Right lobe of liver (tissue), 6 donors: Measurements from ENCODE around the gene PSMB1. TPM values are rescaled to one million over a fixed set of nuclear protein-coding genes. Genes with fewer than 3 reads are reported as not detected.

Source experiments
- ATAC-seq, 4 donors: fragments of 200-7000 bp; cut with Tn5 transposase; one replicate each; pipeline ENCODE4 v1.9.1; 2020; ENCODE audit warnings: mild to moderate bottlenecking in 4 of 4, moderate library complexity in 4 of 4
- DNase-seq, 3 donors: peaks; one replicate each; pipeline ENCODE4 v3.0.0-alpha.2; 2020
- H3K27ac ChIP-seq, 3 donors: fragments of 200-600 bp; one replicate each; pipeline ENCODE4 v1.8.0; 2022
- H3K27me3 ChIP-seq, 2 donors: fragments of 200-600 bp; one replicate each; pipeline ENCODE4 v1.8.0; 2022
- H3K36me3 ChIP-seq, 4 donors: fragments of 200-600 bp; sonication (generic) in 1 of 4; one replicate each; pipeline versions ENCODE4 v1.5.1 to v1.8.0; 2017 to 2022; ENCODE audit warnings: control low read depth in 1 of 4
- H3K4me1 ChIP-seq, 4 donors: fragments of 200-600 bp; sonication (generic) in 1 of 4; one replicate each; pipeline versions ENCODE4 v1.5.1 to v1.8.0; 2017 to 2022; ENCODE audit warnings: control low read depth in 1 of 4
- H3K4me3 ChIP-seq, 3 donors: fragments of 200-600 bp; one replicate each; pipeline ENCODE4 v1.8.0; 2022
- H3K9me3 ChIP-seq, 4 donors: fragments of 200-600 bp; sonication (generic) in 1 of 4; one replicate each; pipeline versions ENCODE4 v1.5.1 to v1.8.0; 2017 to 2022; ENCODE audit warnings: control low read depth in 1 of 4
- POLR2A ChIP-seq: fragments of 450-650 bp; IDR thresholded peaks from one replicate; pipeline ENCODE4 v1.6.1; 2017; ENCODE audit warnings: antibody characterized with exemption, mild to moderate bottlenecking
- WGBS: methylation state at CpG from one replicate; pipeline ENCODE4 v1.1.6; 2018; ENCODE audit warnings: low coverage, low lambda C conversion rate; ENCODE audit not compliant: insufficient coverage; ENCODE audit errors: missing lambda C conversion rate; 5-methylcytosine and 5-hydroxymethylcytosine counted together
- intact Hi-C, 2 donors: fragments of 100-400 bp; cut with DNase I; formaldehyde crosslinking; loops; one replicate each; pipeline versions ENCODE4 v1.11.2 to v1.14.1; 2022
- total RNA-seq, 6 experiments: library from RNA; depleted of rRNA in 2 of 6; stranded (reverse); fragments of >200 nt in 2 of 6; fragmentation: NEBNext Ultra II Directional in 3 of 6; extraction: Animal tissue kit (Norgen Biotek cat#: 25700) in 3 of 6; gene quantifications; one replicate each; pipeline versions ENCODE4 v1.1.0 to v1.2.4, GENCODE V29; 2016 to 2023
- TF ChIP-seq, protein P1 (sequence below), 4 donors: fragments of 200-600 bp in 3 of 4; fragments of 450-650 bp in 1 of 4; IDR thresholded peaks; one replicate each; pipeline versions ENCODE4 v1.5.1 to v1.8.0; 2016 to 2022; ENCODE audit warnings: antibody characterized with exemption in 4 of 4, mild to moderate bottlenecking in 2 of 4
- donor health status: DM: no; HTN: yes; CAD: no.
- donor health status: DM: no; HTN: no; CAD: no.
- donor health status: DM: no; HTN: no; CAD: no.
- donor health status: DM: no; HTN: yes; CAD: no.
- donor health status: DM: no; HTN: yes; CAD: no.

The PSMB1 gene
- total RNA-seq, 6 experiments from 2014 or later = 90.3 to 164 (median 111) TPM

GRCh38 chr6:170497841-170498301, 55.2 kb downstream of the PSMB1 start:
- ATAC-seq = no peak
- TF ChIP-seq POLR2A = no peak
- TF ChIP-seq, protein P1, sequence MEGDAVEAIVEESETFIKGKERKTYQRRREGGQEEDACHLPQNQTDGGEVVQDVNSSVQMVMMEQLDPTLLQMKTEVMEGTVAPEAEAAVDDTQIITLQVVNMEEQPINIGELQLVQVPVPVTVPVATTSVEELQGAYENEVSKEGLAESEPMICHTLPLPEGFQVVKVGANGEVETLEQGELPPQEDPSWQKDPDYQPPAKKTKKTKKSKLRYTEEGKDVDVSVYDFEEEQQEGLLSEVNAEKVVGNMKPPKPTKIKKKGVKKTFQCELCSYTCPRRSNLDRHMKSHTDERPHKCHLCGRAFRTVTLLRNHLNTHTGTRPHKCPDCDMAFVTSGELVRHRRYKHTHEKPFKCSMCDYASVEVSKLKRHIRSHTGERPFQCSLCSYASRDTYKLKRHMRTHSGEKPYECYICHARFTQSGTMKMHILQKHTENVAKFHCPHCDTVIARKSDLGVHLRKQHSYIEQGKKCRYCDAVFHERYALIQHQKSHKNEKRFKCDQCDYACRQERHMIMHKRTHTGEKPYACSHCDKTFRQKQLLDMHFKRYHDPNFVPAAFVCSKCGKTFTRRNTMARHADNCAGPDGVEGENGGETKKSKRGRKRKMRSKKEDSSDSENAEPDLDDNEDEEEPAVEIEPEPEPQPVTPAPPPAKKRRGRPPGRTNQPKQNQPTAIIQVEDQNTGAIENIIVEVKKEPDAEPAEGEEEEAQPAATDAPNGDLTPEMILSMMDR (IDR thresholded peaks at IDR 0.05) = no peak
- Histone ChIP-seq H3K9me3 (no peaks in the 10 kb centered on the region), H3K4me3 (no peak overlapping the region), H3K36me3 (no peaks in the 10 kb centered on the region), H3K27ac (no peak overlapping the region), H3K27me3 (no peaks in the 10 kb centered on the region), H3K4me1 (no peaks in the 10 kb centered on the region)
- WGBS = 31% methylated on average over 4 of the region's 4 CpGs
- DNase-seq = no peak
- intact Hi-C loops = no loop called here

DNA sequence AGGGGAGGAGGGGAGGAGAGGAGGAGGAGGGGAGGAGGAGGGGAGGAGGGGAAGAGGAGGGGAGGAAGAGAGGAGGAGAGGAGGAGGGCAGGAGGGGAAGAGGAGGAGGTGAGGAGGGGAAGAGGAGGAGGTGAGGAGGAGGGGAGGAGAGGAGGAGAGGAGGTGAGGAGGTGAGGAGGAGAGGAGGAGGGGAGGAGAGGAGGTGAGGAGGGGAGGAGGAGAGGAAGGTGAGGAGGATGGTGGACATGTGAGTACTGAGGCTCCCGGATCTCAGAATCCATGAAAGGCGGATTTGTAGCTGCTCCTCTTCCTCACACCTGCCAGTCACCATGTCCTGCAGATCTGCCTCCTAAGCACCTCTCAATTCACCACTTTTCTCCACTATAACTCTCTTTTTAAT, 59.8 kb downstream of the PSMB1 start:
- ATAC-seq (no peak), DNase-seq (no peak)
- Histone ChIP-seq H3K36me3 (no peaks in the 10 kb centered on the region), H3K4me1 (no peaks in the 10 kb centered on the region), H3K27ac (no peak overlapping the region), H3K27me3 (no peaks in the 10 kb centered on the region), H3K4me3 (no peak overlapping the region), H3K9me3 (no peaks in the 10 kb centered on the region)
- 73% methylated on average over 2 of the region's 2 CpGs for WGBS
- TF ChIP-seq POLR2A = no peak
- TF ChIP-seq, protein P1 (IDR thresholded peaks at IDR 0.05) = no peak
- intact Hi-C loops = no loop called here

DNA sequence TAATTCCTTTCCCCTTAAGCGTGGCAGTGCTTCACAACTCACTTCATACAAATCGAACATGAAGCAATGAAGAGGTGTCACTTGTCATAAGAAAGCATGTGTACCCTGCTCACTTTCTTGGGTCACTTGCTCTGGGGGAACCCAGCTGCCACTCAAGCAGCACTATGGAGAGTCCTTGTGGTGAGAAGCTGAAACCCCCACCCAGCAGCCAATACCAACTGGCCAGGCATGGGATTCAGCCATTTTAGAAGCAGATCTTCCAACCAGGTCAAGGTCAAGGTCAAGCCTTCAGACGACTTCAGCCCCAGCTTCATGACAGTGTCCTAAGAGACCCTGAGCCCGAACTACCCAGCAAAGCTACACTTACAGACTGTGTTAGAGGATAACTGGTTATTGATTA, 62.8 kb downstream of the PSMB1 start:
- 62% methylated on average over 3 of the region's 4 CpGs for WGBS
- Histone ChIP-seq H3K9me3 (no peaks in the 10 kb centered on the region), H3K36me3 (no peaks in the 10 kb centered on the region), H3K4me3 (no peak overlapping the region), H3K27me3 (no peaks in the 10 kb centered on the region), H3K27ac (no peak overlapping the region), H3K4me1 (no peaks in the 10 kb centered on the region)
- DNase-seq (no peak), ATAC-seq (no peak)
- intact Hi-C loops = no loop called here
- no peak for TF ChIP-seq POLR2A
- TF ChIP-seq, protein P1 (IDR thresholded peaks at IDR 0.05) = no peak

GRCh38 chr6:170489836-170490235, 63.3 kb downstream of the PSMB1 start:
- intact Hi-C loops = no loop called here
- H3K36me3 ChIP-seq = no peaks in the 10 kb centered on the region
- H3K4me1 ChIP-seq = no peaks in the 10 kb centered on the region
- H3K27ac ChIP-seq = no peak overlapping the region
- no peak for DNase-seq
- no peak overlapping the region for H3K4me3 ChIP-seq
- ATAC-seq = no peak
- no peaks in the 10 kb centered on the region for H3K9me3 ChIP-seq
- H3K27me3 ChIP-seq = no peaks in the 10 kb centered on the region
- no peak for TF ChIP-seq POLR2A
- TF ChIP-seq, protein P1 (IDR thresholded peaks at IDR 0.05) = no peak
- WGBS = 68% methylated on average over 3 of the region's 3 CpGs

DNA sequence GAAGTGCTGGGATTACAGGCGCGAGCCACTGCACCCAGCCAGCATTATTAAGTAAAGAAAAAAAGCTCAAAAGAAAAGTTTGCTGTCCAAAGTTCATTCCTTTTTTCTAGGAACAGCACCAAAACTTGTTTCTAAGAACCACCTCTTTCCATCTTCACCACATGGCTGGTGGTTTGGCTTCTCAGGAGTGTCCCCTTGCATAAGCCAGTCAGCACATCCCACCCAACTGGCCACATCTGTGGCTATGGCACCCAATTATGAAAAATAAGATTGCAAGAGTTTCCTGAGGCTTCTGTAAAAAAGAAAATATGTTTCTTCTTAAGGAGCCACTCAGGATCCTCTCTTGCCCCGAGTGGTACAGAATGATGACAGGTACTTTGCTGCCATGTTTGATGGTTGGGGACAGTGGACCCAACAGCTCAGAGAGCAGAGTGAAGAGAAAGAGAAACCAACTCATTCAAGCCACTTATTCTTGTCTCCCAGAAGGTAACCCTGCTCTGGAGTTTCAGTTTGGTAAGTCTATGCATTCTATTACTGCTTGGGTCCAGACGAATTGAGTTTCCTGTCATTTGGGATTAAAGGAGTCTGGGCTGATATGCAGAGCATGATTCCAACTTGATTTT, 65.3 kb downstream of the PSMB1 start:
- intact Hi-C loops = no loop called here

More for the DNA sequence above, 65.3 kb downstream of the PSMB1 start:
- ATAC-seq (no peak), DNase-seq (no peak)
- Histone ChIP-seq H3K9me3 (no peaks in the 10 kb centered on the region), H3K4me3 (no peak overlapping the region), H3K4me1 (no peaks in the 10 kb centered on the region), H3K36me3 (no peaks in the 10 kb centered on the region), H3K27ac (no peak overlapping the region), H3K27me3 (no peaks in the 10 kb centered on the region)
- 62% methylated on average over 4 of the region's 4 CpGs for WGBS
- TF ChIP-seq, protein P1 (IDR thresholded peaks at IDR 0.05) = no peak
- no peak for TF ChIP-seq POLR2A
